SIG-M5 treated with dmso at 0.1 percent for 504 hours (cell line): ENCODE results near the gene RAPH1.
"Not testable (repeated sequence)": the region's sequence is repeated elsewhere in the genome, so short reads cannot be mapped to it uniquely, and the experiment has no call there.

Experiments used
- DNase-seq: peaks from one replicate; lab custom pipeline; 2025; ENCODE audit not compliant: unreplicated experiment; lab: John Stamatoyannopoulos, UW

Gene RAPH1

GRCh38 chr2:203549406-203549805 is 14.3 kb upstream of the RAPH1 start:
- no peak for DNase-seq

GRCh38 chr2:203548887-203549286 is 13.8 kb upstream of the RAPH1 start:
- no peak for DNase-seq

GRCh38 chr2:203547356-203547755 is 12.3 kb upstream of the RAPH1 start:
- no peak for DNase-seq

- DNase-seq: no peak
These were observed 9.3 kb upstream of the RAPH1 start for GRCh38 chr2:203544402-203544801.

GRCh38 chr2:203543898-203544328 is 8.8 kb upstream of the RAPH1 start:
- no peak for DNase-seq

- not testable (repeated sequence) for DNase-seq
These were observed 5.5 kb upstream of the RAPH1 start for GRCh38 chr2:203540598-203540997.

GRCh38 chr2:203538237-203538636 is 3.1 kb upstream of the RAPH1 start:
- DNase-seq: not testable (repeated sequence)

GRCh38 chr2:203536586-203536951 is 1.5 kb upstream of the RAPH1 start:
- DNase-seq: not testable (repeated sequence)

GRCh38 chr2:203535784-203536585 is 884 bp upstream of the RAPH1 start:
- DNase-seq: no peak

GRCh38 chr2:203534621-203535077 is 452 bp downstream of the RAPH1 start:
- no peak for DNase-seq

- peak; percentile 30 for DNase-seq
These were observed 1.2 kb downstream of the RAPH1 start for GRCh38 chr2:203533676-203534591.

- no peak for DNase-seq
These were observed 2.0 kb downstream of the RAPH1 start for GRCh38 chr2:203532957-203533658.

GRCh38 chr2:203527719-203528118 is 7.4 kb downstream of the RAPH1 start:
- no peak for DNase-seq

- not testable (repeated sequence) for DNase-seq
These were observed 21.8 kb downstream of the RAPH1 start for GRCh38 chr2:203513268-203513667.

GRCh38 chr2:203510941-203511305 is 24.2 kb downstream of the RAPH1 start:
- DNase-seq: no peak

GRCh38 chr2:203510256-203510940 is 24.7 kb downstream of the RAPH1 start:
- no peak for DNase-seq

GRCh38 chr2:203503460-203503859 is 31.6 kb downstream of the RAPH1 start:
- not testable (repeated sequence) for DNase-seq

GRCh38 chr2:203501873-203502272 is 33.2 kb downstream of the RAPH1 start:
- no peak for DNase-seq

GRCh38 chr2:203500951-203501350 is 34.1 kb downstream of the RAPH1 start:
- peak; percentile 94 for DNase-seq

- no peak for DNase-seq
These were observed 34.8 kb downstream of the RAPH1 start for GRCh38 chr2:203500297-203500696.

- peak; percentile 51 for DNase-seq
These were observed 36.9 kb downstream of the RAPH1 start for GRCh38 chr2:203498161-203498560.
